NT2/D1 (cell line): ENCODE measurements around the gene LRP1-AS.

ENCODE experiments used
- DNase-seq: peaks from one replicate; pipeline ENCODE4 v3.0.0-alpha.2; 2011; ENCODE audit warnings: low read depth, low spot score
- H3K27me3 ChIP-seq: 2 replicates; pipeline ENCODE4 v1.6.0; 2011; ENCODE audit warnings: mild to moderate bottlenecking; ENCODE audit not compliant: insufficient read length, insufficient read depth
- H3K36me3 ChIP-seq: 2 replicates; pipeline ENCODE4 v1.6.1; 2011; ENCODE audit warnings: mild to moderate bottlenecking, low read length, mixed read lengths; ENCODE audit not compliant: insufficient read depth, insufficient read length
- H3K4me1 ChIP-seq: 2 replicates; pipeline ENCODE4 v1.5.1; 2011; ENCODE audit not compliant: insufficient read depth, insufficient read length
- H3K4me3 ChIP-seq: 2 replicates; pipeline ENCODE4 v1.5.1; 2011; ENCODE audit warnings: low read depth; ENCODE audit not compliant: insufficient read length
- H3K9ac ChIP-seq: 2 replicates; pipeline ENCODE4 v1.6.0; 2011; ENCODE audit warnings: low read depth; ENCODE audit not compliant: insufficient read length
- H3K9me3 ChIP-seq: 2 replicates; pipeline ENCODE4 v1.5.1; 2011; ENCODE audit warnings: mild to moderate bottlenecking, low read length; ENCODE audit not compliant: insufficient read depth
- SUZ12 ChIP-seq: IDR thresholded peaks from 2 replicates; pipeline ENCODE4 v1.6.1; 2011; ENCODE audit not compliant: insufficient read length, insufficient read depth; ENCODE audit errors: extremely low read depth
- YY1 ChIP-seq: IDR thresholded peaks from 2 replicates; pipeline ENCODE4 v1.6.1; 2011; ENCODE audit not compliant: insufficient read length, insufficient read depth
- ZNF274 ChIP-seq: IDR thresholded peaks from 2 replicates; pipeline ENCODE4 v1.6.1; 2011; ENCODE audit warnings: mild to moderate bottlenecking, low read depth, low read length

LRP1-AS gene

GRCh38 chr12:57154076-57154475, 6.7 kb upstream of the LRP1-AS start:
- Histone ChIP-seq H3K4me3 (no peak overlapping the region), H3K4me1 (peaks cover 12% of the 10 kb centered on the region), H3K9ac (no peak overlapping the region), H3K27me3 (no peaks in the 10 kb centered on the region), H3K9me3 (no peaks in the 10 kb centered on the region), H3K36me3 (peaks cover 91% of the 10 kb centered on the region)
- TF ChIP-seq SUZ12 (no peak), ZNF274 (no peak), YY1 (no peak)
- no peak for DNase-seq

- no peak for DNase-seq
- H3K36me3 ChIP-seq: peaks cover 91% of the 10 kb centered on the region
- no peak overlapping the region for H3K4me3 ChIP-seq
- TF ChIP-seq ZNF274 (no peak), YY1 (no peak), SUZ12 (no peak)
- no peaks in the 10 kb centered on the region for H3K9me3 ChIP-seq
- peaks cover 14% of the 10 kb centered on the region for H3K4me1 ChIP-seq
- H3K27me3 ChIP-seq: no peaks in the 10 kb centered on the region
- H3K9ac ChIP-seq: no peak overlapping the region
These were observed 6.1 kb upstream of the LRP1-AS start for GRCh38 chr12:57153415-57153997.

GRCh38 chr12:57152639-57153038, 5.2 kb upstream of the LRP1-AS start:
- no peaks in the 10 kb centered on the region for H3K9me3 ChIP-seq
- H3K27me3 ChIP-seq: no peaks in the 10 kb centered on the region
- TF ChIP-seq ZNF274 (no peak), YY1 (no peak), SUZ12 (no peak)
- DNase-seq: no peak
- no peak overlapping the region for H3K4me3 ChIP-seq
- H3K36me3 ChIP-seq: peaks cover 91% of the 10 kb centered on the region
- H3K9ac ChIP-seq: no peak overlapping the region
- peaks cover 15% of the 10 kb centered on the region for H3K4me1 ChIP-seq

- Histone ChIP-seq H3K36me3 (peaks cover 89% of the 10 kb centered on the region), H3K9ac (no peak overlapping the region), H3K27me3 (no peaks in the 10 kb centered on the region), H3K9me3 (no peaks in the 10 kb centered on the region), H3K4me3 (no peak overlapping the region), H3K4me1 (peaks cover 20% of the 10 kb centered on the region)
- DNase-seq: no peak
- TF ChIP-seq YY1: no peak
- no peak for TF ChIP-seq SUZ12
- TF ChIP-seq ZNF274: no peak
These were observed 4.6 kb upstream of the LRP1-AS start for GRCh38 chr12:57151741-57152630.

GRCh38 chr12:57150400-57151000, 3.1 kb upstream of the LRP1-AS start:
- H3K36me3 ChIP-seq: peaks cover 89% of the 10 kb centered on the region
- H3K9ac ChIP-seq: no peak overlapping the region
- no peak for DNase-seq
- no peaks in the 10 kb centered on the region for H3K9me3 ChIP-seq
- H3K27me3 ChIP-seq: no peaks in the 10 kb centered on the region
- TF ChIP-seq YY1 (no peak), ZNF274 (no peak), SUZ12 (no peak)
- H3K4me3 ChIP-seq: no peak overlapping the region
- H3K4me1 ChIP-seq: peaks cover 29% of the 10 kb centered on the region

GRCh38 chr12:57149245-57149900, 2.0 kb upstream of the LRP1-AS start:
- Histone ChIP-seq H3K9me3 (no peaks in the 10 kb centered on the region), H3K36me3 (peaks cover 89% of the 10 kb centered on the region), H3K9ac (no peak overlapping the region), H3K4me3 (no peak overlapping the region), H3K4me1 (peaks cover 33% of the 10 kb centered on the region), H3K27me3 (no peaks in the 10 kb centered on the region)
- TF ChIP-seq SUZ12 (no peak), ZNF274 (no peak), YY1 (no peak)
- DNase-seq: no peak
